Stimulated activated CD8-positive, alpha-beta memory T cell treated with anti-CD3 and anti-CD28 coated beads, Interleukin-2, amount 100 ng/mL, for 48 hours (primary cell): ENCODE results near the gene UBE2L6.
A peak's percentile ranks its signal among the peaks of the same experiment; 100 is the strongest.

Experiments
- DNase-seq, 2 donors: peaks; one replicate each; pipeline ENCODE4 v3.0.0-alpha.2; 2020; ENCODE audit warnings: low read depth in 2 of 2

Gene UBE2L6

DNA sequence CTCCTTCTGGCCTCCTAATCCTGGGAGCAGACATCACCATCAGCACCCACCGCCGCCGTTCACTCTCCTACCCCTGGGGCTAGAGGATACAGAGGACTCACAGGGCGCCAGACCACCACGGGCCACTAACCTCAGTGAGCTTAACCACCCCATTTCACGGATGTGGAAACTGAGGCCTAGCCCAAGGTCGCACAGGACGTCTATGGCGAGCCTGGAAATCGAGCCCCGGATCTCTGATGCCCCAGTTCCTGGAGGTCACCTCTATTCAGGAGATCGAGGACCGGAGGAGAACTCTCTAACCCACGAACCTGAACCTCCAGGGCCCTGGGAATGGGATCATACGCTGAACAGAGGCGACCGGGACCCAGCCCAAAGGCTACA is 37.3 kb downstream of the UBE2L6 start:
- no peak for DNase-seq

DNA sequence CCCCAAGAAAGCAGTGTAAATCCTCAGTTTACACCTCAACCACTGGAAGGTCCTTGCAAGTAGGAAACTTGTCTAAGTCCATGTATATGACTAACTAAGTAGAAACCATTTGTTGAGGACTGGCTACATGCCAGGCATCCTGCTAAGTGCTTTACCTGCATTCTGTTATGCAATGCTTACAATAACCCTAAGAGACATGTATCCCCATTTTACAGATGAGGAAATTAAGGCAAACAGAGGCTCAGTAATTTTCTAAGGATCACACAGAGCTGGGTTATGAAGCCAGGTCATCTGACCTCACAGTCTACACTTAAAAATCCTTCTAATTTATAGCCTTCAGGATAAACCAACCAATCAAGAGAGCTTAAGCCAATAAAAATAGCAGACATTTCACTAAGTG is 38.5 kb downstream of the UBE2L6 start:
- DNase-seq = no peak

DNA sequence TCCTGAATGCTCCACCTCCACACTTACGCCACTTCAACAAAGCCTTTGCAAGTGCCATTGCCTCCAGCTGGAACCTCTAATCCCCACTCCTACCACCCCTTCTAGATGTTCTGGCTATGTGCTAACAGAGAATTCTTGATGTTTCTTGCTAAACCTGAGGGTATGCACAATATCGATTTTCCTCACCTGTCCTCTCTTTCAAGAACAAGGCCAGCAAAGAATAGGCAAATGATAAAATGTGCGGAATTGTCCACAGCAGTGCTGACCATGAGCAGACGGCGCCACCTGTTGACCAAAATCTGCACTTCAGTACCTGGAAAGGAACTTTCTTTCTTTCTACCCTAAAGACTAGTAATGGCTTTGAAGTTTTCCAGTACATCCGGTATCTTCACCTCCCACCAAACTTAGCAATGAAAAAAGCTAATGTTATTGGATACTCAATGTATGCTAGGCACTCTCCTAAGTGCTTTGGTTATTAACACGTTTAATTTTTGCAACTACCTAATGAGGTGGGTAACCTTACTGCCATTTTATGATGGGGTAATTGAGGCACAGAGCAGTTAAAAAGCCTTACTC is 40.3 kb downstream of the UBE2L6 start:
- peak; percentile 46 to 63 for DNase-seq

DNA sequence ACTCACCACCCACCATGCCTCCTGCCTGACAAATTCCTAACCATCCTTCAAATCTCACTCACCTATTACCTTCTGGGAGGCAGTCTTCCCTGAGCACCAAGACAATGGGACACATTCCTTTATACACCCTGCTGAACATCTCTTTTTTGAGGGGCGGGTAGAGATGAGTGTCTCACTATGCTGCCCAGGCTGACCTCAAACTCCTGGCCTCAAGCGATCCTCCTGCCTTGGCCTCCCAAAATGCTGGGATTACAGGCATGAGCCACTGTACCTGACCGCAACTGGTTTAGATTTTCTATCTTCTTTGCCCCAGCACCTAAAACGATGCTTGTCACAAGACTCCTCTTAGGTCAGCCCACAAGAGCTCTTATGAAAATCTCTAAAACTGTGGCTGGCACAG is 44.1 kb downstream of the UBE2L6 start:
- no peak for DNase-seq

DNA sequence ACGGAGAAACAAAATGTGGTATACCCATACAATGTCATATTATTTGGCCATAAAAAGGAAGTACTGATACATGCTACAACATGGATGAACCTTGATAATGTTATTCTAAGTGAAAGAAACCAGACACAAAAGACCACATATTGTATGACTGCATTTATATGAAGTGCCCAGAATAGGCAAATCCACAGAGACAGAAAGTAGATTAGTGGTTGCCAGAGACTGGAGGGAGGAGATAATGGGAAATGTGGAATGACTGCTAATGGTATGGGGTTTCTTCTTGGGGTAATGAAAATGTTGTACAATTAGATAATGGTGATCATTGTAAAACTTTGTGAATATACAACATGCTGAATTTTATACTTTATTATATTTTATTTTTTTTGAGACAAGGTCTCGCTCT is 46.4 kb downstream of the UBE2L6 start:
- DNase-seq = no peak

DNA sequence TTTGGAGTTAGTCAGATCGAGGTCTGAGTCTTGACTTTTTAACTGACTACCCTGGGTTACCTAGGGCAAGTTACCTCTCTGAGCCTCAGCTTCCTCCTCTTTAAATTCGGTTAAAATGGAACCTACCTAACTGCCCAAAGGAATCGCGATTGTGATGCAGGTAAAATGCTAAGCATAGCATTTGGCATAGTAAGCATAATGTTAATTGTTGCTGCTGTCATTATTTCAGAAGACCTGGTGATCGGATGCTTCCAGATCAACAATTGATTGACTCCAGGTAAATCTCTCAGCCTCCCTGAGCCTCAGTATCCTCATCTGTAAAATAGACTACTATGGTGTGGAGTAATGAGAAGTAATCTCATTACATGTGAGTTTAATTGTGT is 51.4 kb downstream of the UBE2L6 start:
- no peak for DNase-seq

DNA sequence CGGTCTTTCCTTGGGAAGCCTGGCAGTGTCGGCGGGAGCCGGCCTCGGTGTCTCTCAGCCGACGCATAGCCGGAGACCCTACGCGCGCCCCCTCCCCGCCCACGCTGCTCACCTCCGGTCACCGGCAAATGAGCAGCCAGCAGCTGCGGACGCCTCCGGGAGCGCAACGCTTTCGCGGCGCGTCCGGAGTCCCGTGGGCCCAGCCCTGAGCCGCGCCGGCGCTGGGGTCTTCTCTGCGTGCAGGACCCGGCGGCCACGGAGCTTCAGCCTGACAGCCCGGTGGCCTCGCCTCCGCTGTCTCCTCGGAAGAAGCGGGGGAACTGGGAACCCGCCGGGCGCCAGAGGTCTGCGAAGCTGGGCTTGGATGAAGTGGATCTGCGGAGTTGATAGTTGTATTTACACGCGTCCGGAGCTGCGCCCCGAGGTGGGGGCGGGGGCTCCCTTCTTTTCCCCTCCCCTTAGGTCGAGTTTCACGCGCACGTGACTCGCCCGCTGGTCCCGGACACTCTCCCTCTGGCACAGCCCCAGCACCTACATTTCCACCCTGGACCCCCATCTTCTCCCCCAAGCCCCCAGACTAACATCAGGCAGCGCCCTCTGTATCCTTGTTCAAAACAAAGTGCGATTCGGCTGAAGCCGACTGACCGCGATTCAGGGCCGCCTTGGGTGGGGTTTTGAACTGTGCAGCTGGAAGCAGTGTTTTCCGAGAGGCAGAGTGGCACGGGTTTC is 52.0 kb downstream of the UBE2L6 start, which contains the start of gene SLC43A1:
TSS of gene SLC43A1 (minus strand) at position 371 of the 729 bp plus-strand sequence. CDS start 1,591 bp downstream, outside the sequence.
- DNase-seq = peak in 1 of 2 donors; percentile 19

DNA sequence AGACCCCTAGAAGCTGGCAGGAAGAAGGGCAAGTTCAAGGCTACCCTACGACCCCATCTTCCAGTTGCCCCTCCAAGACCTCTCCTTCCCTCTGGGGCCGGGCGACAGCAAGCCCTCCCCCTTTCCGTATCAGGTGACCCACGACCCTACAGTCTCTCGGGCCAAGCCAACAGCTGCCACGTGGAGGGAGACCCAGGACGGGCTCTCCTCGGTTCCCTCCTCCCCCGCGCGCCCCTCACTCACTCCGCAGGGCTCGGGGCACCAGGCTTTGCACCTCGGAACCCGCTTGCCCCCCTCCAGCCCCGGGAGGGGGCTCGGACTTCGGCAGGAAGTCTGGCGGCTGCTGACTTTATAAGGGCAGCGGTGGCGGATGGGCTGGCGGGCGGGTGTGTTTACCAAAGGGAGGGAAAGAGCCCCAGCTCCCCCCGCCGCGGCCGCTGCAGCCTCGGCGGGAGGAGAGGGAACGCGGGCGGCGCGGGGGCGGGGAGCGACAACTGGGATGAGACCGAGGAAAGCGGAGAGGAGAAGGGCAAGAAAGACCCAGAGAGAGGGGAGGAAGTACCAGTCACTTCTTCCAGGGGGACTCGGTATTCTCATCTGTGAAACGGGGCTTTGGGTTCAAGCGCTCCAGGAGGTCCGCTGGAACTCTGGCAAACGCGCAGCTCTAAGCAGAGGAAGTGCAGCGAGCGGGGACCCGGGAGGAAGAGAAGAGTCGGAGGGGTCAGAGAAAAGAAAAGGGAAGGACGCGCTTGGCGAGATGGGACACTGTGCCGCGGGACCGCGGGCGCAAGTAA is 52.7 kb downstream of the UBE2L6 start:
- peak; percentile 35 to 40 for DNase-seq

DNA sequence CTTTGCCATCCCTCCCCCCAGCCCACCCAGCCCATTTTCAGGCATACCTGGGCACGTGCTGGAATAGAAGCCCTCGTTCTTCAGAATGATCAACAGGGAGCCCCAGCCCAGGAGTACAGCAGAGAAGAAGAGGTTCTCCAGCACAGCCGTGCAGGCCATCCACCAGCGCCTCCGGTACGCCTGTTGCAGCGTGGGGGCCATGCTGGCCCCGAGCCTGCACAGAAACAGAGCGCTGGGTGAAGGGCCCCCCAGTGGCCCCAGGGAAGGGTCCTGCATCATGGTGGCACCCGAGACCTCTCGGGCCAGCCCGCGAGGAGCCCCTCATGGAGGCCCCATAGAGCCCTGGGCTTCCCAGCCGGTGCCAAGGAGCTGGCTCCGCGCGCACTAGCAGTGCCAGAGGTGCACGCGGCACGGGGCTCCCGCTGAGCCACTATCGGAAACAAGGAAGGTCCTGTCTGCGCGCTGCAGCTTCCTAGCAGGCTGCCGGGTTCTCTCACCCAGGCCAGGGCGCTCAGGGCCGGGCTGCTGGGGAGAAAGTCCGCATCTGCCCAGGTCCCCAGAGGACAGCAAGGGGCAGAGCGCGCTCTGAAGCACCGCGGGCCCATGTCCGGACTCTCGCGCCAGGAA is 53.4 kb downstream of the UBE2L6 start:
- DNase-seq = peak in 1 of 2 donors; percentile 12

DNA sequence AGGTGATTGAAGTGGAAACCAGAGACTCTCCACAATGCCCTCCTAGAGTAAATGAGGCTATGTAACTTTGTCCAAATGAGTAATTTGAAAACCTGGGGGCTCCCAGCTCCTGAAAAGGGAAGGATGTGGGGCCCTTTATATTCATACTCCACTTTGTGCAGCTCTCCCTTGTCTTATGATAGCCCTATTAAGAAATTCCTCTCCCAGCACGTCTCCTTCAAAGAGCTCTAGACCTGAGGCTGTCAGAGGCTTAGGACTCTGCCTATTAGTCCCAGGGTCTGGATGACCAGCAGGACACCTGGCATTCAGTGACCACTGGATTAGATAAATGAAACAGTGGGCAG is 54.0 kb downstream of the UBE2L6 start:
- no peak for DNase-seq

DNA sequence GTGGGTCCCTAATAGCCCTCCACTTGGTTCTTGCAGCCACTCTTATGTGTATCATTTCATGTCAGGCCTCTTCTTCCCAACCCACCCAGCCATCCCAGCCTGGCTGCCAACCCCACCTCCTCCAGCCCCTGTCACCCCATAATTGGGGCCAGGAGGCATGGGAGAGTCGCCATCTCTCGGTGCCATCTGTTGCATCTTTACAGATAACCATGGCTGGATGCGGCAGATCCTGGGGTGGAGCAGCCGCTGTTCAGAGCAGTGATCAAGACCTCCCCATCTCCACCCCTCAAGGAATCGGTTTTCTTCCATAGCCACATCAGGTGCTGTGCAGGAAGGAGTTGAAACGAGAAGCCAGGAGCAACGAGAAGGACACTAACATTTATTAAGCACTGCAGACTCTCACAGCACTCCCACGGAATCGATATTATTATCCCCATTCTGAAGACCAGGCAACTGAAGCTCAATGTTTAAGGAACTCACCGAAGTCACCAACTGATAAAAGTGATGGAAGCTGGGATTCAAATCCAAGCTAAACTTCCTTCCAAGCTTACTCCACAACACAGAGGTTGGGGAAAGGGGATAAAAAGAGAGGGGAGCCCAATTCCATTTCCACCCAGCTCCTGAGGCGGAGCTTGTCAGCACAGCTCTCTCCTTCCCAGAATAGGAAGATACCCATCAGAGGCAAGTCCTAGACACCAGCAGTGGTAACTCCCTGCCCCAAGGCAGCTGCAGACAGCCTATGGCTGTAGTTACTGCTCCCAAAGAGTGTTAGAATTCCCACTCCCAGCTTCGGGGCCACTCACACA is 54.6 kb downstream of the UBE2L6 start:
- DNase-seq = no peak

DNA sequence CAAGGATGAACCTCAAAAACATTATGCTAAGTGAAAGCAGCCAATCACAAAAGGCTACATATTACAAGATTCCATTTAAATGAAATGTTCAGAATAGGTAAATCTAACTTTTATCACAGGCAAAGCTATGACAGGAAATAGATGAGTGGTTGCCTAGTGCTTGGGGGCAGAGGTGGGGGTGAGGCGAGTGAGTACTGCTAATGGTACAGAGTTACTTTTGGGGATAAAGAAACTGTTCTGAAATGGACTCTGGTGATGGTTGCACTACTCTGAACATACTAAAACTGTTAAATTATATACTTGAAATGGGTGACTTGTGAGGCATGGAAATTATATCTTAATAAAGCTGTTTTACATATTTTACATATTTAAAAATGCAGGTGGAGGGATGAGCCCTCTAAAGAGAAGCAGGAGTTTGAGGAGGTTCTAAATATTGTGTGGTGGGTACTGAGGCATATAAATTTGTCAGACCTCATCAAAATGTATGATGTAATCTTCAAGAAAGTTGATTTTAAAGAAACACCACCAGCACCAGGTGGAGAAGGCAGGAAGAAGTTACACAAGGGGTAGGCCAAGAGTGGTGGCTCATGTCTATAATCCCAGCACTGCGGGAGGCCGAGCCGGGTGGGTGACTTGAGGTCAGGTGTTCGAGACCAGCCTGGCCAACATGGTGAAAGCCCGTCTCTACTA is 55.6 kb downstream of the UBE2L6 start:
- no peak for DNase-seq

DNA sequence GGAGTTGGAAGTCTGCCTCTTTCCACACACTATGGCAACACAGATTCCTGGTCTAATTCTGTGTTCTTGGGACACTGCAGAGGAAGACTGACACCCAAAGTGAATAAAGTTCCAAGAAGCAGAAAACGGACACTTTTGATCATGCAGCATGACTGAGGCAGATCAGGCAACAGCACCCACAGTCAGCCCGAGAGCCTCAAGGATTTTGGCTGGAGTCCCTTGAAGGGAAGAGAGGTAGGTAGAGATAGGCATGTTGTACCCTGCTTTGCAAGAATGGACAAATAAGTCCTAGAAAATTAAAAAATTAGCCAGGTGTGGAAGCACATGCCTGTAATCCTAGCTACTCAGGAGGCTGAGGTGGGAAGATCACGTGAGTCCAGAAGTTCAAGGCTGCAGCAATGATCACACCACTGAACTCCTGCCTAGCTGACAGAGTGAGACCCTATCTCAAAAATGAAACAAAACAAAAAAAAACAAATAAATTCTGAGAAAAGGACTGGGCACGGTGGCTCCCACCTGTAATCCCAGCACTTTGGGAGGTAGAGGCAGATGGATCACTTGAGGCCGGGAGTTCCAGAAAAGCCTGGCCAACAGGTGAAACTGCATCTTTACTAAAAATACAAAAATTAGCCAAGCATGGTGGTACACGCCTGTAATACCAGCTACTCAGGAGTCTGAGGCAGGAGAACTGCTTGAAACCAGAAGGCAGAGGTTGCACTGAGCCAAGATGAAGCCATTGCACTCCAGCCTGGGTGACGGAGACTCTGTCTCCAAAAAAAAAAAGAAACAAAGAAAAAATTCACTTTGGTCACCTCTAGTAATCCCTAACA is 58.9 kb downstream of the UBE2L6 start:
- no peak for DNase-seq

DNA sequence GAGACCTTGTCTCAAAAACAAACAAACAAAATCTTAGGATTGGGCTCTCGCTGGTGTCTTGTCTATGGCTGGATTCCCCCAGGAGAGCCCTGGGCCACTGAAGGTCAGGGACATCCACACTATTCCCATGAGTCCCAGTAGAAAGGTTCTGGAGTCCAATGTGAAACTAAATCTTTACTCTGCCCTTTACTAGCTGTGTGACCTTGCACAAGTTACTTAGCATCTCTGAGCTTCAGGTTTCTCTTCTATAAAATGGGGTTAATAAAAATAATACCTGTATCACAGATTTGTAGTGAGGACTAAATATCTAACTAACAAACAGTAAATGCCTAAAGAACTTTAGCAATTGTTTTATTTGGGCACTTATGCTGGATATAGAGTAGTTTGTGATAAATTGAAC is 61.0 kb downstream of the UBE2L6 start:
- DNase-seq = no peak

DNA sequence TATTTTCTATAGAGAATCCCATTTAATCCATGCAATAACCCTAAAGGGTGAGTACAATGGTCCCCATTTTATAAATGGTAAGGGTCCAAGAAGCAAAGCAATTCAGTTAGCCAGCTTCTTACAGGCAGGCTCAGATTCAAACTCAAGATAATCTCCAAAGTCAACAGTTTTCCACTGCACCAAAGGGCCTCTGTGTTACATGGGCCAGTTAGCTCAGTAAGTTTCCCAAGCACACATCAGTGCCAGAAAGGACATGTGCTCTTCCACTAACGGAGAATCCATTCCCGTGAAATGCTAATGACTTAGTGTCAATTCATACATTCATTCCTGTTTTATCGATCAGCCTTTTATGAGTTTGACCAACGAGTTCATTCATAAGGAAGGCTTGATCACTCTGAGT is 63.0 kb downstream of the UBE2L6 start:
- no peak for DNase-seq

DNA sequence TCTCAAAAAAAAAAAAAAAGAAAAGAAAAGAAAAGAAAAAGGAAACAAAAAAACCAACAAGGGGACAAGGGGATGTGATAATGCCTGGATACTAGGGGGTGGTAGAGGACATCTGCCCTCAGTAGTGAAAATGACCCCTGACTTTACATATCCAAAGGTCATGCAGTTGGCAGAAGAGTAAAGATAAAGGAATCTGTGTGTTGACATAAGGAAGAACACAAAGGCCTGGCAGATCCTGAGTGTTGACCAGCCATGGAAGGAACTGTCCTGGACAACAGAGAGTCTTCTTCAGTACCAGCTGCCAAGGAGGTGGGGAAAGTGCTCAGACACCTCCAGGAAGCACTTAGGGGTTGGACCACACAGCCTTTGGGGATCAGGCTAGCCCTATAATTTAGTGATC is 64.6 kb downstream of the UBE2L6 start:
- no peak for DNase-seq

DNA sequence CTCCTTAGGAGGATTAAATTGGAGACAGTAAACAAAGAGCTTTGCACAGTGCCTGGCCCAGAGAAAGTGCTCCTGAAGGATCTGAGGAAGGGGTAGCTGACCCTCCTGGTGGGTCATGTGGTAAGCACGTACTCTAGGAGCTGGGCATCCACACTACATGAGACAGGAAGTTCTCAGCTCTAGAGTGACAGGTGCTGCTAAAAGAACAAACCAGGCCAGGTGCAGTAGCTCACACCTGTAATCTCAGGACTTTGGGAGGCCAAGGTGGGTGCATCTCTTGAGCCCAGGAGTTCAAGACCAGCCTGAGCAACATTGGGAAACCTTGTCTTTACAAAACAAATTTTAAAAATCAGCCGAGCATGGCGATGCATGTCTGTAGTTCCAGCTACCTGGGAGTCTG is 65.1 kb downstream of the UBE2L6 start:
- DNase-seq = no peak

DNA sequence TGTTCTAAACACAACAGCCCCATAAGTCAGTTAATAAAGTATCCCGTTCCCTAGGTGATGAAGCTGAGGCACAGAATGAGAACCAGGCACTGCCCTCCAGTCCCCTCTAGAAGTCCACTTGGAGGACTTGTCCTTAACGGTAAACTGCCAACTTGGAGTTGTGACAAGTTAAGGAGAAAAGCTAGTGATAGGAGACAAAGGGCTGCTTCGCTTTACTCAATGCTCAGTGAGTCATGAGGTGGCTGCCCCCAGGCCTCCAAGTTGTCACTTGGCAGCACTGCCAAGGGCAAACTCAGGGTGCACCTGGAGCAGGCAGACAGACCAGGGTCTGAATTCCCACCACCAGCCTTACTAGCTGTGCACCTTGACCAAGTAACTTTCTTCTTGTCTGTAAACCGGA is 65.5 kb downstream of the UBE2L6 start:
- no peak for DNase-seq
